D341Med (cell line): ENCODE data around the gene KAT7.

Source experiments
- DNase-seq: peaks from one replicate; pipeline ENCODE4 v3.0.0; 2012; ENCODE audit warnings: low spot score

Gene KAT7

DNA sequence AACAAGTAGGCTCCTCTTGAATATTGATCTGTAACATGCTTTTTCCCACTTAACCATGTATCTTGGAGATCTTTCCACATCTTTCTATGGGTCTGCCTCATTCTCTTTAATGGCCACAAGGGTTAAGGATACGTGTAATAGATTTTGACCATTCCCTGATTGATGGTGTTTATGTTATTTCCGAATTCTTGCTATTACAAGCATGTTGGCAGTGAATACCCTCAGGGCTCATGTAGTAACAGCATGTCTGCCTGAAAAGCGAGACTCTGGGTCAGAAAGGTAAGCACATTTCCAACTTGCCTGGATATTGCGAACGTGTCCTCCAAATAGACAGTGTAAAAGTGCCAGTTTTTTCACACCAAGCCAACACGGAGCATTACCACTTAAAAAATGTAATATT, 54.4 kb downstream of the KAT7 start:
- DNase-seq = no peak

DNA sequence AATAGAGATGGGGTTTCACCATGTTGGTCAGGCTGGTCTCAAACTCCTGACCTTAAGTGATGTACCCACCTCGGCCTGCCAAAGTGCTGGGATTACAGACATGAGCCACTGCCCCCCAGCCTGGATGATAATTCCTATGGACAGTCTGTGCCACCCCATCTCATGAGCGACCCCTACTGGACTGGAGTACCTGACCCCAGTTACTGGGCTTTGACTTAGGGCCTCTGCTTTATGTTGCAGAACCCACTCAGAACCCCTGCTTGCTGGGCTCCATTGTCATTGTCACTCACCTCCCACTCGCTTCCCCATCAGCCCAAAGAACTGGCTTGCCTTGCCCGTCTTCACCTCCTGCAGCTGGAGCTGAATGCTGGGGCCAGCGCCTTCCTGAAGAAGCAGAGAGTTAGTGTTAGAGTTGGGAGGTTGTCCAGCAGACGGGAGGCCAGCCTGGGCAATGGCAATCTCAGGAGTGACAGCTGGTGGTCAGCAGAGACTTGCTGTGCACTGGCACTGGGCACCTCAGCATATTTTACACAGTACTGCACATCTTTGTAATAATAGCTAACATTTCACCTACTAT, 55.4 kb downstream of the KAT7 start:
- peak; percentile 69 for DNase-seq

DNA sequence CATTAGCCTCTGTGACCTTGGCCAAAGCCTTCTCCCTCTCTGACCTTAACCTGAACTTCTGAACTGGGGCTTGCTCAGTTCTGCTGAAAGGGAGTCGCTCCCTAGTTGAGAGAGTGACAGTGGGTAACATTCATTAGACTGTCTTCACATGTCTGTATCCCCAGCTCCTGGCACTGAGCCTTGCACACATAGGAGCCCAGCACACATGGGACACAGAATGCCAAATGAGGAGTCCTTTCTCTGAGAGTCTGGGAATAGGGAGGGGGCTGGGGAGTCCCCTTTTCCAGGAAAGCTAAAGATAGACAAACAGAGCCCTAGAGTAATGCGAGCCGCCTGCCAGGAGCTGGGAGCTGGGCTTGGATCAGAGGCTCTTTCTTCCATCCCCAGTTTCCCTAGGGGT, 56.8 kb downstream of the KAT7 start:
- no peak for DNase-seq

- DNase-seq = no peak
Observed at GRCh38 chr17:49846938-49847712, 58.6 kb downstream of the KAT7 start.

DNA sequence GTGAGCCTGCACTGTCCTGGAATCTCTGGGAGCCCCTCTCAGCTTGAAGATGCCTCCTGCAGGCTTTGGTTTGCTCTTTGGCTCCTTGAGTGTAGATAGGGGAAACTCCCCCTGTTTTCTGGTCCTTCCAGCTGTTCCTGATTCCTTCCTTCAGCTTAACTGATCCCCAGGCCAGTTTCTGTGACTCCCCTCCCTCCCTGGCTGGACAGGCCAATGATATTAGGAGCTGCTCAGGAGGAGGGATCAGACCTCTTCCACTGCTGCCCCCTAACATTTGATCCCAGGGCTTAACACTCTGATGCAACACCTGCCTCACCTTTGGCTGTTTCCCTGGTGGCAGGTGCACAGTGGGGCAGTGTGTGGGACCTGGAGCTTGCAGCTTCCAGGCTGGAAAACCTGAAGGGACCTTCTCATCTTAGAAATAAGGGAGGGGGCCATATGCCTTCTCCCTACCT, 59.6 kb downstream of the KAT7 start, which contains the start of gene TAC4:
TAC4 (minus strand) TSS at position 51 of the 455 bp plus-strand sequence. CDS start 52 bp downstream, outside the sequence.
- DNase-seq = no peak

- no peak for DNase-seq
Observed at GRCh38 chr17:49848739-49849138, 60.3 kb downstream of the KAT7 start.

GRCh38 chr17:49850218-49850610, 61.7 kb downstream of the KAT7 start:
- no peak for DNase-seq

DNA sequence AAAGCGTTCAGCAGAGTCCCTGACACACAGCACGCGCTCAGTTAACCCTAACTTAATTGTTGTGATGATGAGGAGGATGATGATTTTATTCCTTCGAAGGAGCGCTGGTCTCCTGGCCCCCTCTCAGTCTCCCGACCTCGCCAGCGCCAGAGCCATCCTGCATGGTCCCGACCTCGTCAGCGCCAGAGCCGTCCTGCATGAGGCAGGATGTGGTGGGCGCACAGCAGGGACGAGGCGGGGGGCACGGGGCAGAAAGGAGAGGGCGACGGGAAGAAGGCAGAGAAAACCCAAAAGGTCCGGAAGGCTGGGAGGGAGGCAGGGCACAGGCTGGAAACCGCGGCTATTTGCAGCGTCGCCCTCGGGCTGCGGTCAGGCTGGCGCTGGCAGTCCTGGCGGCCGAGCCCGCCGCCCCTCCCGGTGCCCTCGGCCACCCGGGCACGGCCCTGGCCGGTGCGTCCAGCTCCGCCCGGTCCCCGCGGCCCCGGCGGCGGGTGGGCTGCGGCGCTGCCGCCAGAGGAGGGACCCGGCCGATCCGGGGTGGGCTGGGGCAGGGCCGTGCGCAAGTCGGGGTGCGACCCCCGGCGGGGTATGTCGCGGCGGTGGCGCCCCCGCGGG, 62.4 kb downstream of the KAT7 start:
- DNase-seq = no peak

DNA sequence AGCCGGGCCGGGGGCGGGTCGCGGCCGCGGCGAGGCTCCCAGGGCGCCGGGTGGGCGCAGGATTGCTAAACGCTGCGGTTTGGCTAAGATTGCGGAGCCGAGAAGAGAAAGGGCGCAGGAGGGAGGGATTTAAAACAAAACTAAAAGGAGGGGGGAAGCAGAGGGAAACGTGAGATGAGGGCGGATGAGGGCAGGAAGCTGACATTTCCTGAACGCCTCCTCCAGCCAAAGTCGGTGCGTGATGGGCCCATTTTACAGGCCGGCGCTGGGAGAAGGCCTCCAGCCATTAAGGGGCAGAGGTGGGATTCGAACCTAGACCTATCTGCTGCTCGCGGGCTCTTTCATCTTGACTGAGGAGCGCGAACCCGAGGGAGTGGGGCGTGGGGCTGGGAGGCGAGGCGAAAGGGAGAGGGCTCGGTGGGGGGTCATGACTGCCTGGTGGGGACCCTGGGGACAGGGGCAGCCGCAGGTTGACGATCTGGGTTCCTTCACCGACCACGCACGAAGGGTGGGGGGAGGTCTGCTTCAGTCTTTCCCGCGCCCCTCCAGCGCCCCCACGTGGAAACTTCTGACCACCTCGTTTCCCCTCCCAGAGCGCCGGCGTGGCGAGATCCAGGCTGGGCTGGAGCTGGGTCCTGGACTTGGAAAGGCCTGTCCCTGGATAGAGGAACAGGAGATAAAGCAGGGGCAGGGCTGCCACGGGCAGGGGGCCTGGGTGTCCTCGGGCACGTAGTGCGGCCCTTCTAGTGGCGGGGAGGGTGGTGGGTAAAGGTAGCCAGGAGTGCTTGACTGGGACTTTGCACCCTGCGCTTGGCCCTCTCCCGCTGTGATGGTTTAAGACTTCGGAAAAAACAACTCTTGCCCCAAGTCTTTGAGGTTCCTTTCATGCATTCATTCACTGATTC, 63.2 kb downstream of the KAT7 start:
- peak; percentile 92 for DNase-seq

DNA sequence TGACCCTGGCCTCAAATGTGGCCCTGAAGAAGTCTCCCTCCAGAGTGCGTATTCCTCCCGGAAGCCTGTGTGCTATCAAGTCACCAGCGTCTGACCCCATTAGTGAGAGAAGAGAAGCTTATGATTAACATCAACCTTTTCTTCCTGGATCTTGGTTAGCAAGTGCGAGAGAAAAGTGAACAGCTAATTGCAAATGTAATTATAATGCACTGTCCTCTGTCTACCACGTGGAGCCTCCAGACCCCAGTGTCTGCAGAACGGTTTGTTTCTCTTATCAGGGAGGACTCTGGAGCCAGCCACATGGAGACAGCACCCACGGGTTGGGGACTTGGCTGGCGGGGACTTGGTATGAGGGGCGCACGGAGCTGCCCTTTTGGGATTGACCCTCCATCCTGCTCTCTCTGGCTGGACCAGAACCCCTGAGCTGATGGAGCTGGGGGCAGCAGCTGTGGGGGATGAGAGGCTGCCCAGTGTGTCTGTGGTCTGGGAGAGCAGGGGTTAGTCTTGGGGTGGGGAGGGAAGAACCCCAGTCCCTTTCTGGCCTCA, 65.1 kb downstream of the KAT7 start:
- DNase-seq = no peak

DNA sequence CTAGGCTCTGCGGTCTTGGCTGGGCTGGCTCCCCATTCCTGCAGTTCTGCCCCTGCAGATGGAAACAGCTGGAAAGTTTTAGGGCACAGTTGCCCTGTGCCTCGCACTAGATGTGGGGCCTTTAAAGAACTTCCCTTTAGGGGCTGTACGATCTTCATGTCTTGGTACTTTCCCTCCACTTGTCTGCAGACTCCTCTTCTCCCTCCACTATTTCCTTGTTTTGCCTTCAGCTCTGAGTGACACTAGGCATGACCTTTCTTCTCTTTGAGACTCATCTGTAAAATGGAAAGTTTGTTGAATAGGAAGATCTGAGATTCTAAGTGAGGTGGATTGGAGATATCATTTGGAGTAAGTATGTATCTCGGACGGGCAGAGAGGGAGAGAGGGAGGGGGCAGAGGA, 65.6 kb downstream of the KAT7 start:
- no peak for DNase-seq

DNA sequence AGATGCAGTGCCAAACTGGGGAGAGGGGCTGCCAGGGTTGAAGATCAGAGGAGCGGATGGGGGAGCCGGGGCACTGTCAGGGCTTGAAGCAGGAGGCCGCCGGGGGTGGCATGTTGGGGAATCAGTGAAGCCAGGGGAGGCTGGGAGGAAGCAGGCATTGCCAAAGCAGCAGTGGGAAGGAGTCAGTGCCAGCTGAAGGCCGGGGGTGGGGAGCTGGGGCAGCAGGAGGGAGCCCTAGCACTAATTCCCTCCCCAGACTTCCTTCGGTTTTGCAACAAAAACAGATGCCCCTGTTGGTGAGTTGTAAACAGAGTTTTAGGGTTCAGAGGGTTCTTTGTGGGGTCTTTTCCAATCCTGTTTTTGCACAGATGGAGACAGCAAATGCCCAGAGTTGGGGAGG, 70.3 kb downstream of the KAT7 start:
- no peak for DNase-seq

DNA sequence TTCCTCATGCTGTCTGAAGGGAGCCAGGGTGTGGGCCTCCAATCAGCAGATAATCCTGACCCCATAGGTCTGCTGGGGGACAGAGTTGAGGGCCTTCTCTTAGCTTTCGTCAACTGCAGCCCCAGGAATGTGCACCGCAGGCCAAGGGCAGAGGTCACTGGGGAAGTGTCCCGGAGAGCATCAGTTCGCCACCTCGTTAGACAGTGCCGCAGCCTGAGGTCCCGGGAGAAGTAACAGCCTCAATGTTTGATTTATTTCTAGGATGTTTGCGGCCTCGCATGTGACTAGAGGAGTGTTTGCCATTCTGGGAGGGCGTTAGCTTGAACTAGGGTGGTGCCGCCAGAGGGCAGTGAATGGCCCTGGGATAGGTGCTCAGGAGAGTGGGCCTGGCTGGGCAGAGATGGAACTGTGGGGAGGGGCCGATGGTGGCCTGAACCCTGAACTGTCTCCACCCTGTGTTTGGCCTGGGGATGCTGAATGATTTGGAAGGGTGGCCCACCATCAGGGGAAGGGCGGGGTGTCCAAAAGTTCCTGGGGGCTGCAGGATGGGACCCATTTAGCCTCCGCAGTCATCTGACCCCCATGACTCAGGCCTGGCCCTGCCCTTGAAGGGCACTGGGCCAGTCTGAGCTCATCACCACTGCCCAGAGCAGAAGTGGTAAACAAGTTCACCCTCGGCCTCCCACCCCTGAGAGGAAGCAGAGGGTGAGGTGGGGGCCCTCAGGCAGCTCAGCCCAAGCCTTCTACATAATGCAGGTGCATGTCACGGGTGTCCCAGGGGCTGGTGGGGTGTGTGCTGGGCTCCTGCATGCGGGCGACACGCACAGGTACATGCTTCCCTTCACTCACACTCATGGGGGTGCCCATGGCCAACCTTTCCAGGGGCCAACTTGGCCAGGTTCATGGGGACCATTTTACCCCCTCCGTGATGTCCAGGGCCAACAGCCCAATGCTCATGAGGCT, 71.8 kb downstream of the KAT7 start:
- DNase-seq = peak; percentile 64

DNA sequence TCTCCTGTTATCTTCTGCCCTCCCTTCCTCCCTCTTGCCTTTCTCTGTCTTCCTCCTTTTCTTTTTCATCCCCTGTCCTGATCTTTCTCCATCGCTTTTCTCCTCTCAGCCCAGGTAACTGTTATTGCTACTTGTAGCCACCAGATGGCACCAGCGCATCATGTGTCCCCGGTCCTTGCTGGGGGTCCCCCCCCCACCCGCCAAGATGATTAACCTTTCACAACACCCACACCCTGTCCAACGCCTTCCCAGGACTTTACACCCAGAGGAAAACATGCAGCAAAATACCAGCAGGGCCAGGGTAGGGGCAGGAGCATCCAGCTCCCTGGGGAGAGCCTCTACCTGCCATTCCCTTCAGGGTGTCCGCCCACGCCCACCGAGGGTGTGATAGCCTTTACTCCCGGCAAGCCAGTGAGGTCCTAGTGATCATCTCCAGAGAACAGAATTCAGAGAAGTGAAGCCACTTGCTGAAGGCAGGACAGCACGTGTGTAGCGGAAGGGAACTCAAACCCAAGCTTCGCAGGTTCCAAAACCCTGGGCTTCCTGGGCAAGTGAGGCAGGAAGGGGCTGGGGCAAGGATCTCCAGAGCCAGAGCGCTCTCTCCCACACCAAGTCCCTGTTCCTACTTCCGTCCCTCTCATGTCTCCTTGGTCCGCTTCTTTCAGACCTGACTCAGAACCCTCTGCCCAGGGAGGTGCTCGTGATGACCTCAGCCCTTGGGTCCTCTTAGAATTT, 72.8 kb downstream of the KAT7 start:
- DNase-seq = peak; percentile 89

GRCh38 chr17:49862781-49863331, 74.4 kb downstream of the KAT7 start:
- DNase-seq = no peak

- DNase-seq = no peak
Observed at GRCh38 chr17:49866019-49866380, 77.5 kb downstream of the KAT7 start.

- DNase-seq = no peak
Observed at GRCh38 chr17:49866882-49867413, 78.5 kb downstream of the KAT7 start.

DNA sequence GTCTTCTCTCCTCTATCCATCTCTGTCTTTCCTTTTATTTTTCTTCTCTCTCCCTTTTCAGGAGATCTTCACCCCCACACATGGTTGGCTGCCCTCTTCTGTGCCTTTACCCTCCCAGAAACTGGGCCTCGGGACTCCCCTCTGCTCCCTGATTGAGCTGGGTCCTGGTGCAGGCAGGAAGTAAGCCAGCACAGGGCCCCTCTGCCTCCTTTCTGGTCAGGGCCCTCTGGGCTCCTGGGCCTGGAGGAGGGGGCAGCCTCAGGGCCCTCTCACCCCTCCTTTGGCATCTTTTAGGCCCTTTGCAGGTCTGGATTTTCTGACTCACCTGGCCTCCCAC, 80.5 kb downstream of the KAT7 start:
- DNase-seq = no peak

GRCh38 chr17:49870298-49870697, 81.8 kb downstream of the KAT7 start:
- DNase-seq = no peak

DNA sequence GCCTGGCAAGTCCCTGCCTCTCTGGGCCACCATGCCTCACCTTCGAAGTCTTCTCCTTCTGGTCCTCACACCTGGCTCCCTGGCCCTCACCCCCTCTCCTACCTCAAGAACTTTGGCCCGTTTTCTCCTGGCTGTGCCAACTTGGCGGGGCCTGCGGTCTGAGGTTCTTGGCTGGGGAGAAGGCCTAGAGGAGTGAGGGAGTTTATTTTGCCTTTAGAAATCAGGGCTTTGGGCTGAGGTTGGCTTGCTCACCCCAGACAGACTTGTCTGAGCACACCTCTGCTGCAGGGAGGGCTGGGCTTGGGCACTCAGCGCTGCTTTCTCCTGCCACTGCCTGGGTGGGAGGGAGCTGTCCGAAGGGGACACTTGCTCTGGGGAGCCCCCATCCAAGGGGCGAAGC, 82.7 kb downstream of the KAT7 start:
- DNase-seq = no peak
